Skeletal muscle tissue (tissue), 4 donors: ENCODE results near the gene MAS1L. TPM values are rescaled to one million over a fixed set of nuclear protein-coding genes. Genes with fewer than 3 reads are reported as not detected.

ENCODE experiments used
- H3K27ac ChIP-seq: one replicate; pipeline ENCODE4 v1.7.0; 2013; ENCODE audit warnings: mild to moderate bottlenecking, low read depth, low read length, inconsistent platforms
- H3K27me3 ChIP-seq, 3 donors: one replicate each; pipeline ENCODE4 v1.7.0; 2013; ENCODE audit warnings: low read length in 3 of 3; ENCODE audit not compliant: control insufficient read depth in 3 of 3, insufficient read depth in 3 of 3
- H3K36me3 ChIP-seq, 3 donors: one replicate each; pipeline ENCODE4 v1.7.0; 2013; ENCODE audit warnings: low read length in 3 of 3; ENCODE audit not compliant: control insufficient read depth in 3 of 3, insufficient read depth in 3 of 3
- H3K4me1 ChIP-seq, 3 donors: one replicate each; pipeline ENCODE4 v1.7.0; 2013; ENCODE audit warnings: low read length in 3 of 3, mild to moderate bottlenecking in 3 of 3; ENCODE audit not compliant: control insufficient read depth in 3 of 3, insufficient read depth in 3 of 3
- H3K4me3 ChIP-seq, 3 donors: one replicate each; pipeline ENCODE4 v1.7.0; 2013; ENCODE audit warnings: low read length in 3 of 3
- H3K9ac ChIP-seq, 3 donors: one replicate each; pipeline ENCODE4 v1.7.0; 2013; ENCODE audit warnings: low read length in 3 of 3, mild to moderate bottlenecking in 3 of 3, moderate library complexity in 2 of 3, low read depth in 1 of 3
- H3K9me3 ChIP-seq, 3 donors: one replicate each; pipeline ENCODE4 v1.7.0; 2013; ENCODE audit warnings: low read length in 3 of 3; ENCODE audit not compliant: control insufficient read depth in 3 of 3
- total RNA-seq: library from RNA; depleted of rRNA; stranded (reverse); fragments of >200 nt; gene quantifications from one replicate; pipeline ENCODE4 v1.2.3, GENCODE V29; 2014
- donor health status: Osteomylitis.

MAS1L gene, protein sequence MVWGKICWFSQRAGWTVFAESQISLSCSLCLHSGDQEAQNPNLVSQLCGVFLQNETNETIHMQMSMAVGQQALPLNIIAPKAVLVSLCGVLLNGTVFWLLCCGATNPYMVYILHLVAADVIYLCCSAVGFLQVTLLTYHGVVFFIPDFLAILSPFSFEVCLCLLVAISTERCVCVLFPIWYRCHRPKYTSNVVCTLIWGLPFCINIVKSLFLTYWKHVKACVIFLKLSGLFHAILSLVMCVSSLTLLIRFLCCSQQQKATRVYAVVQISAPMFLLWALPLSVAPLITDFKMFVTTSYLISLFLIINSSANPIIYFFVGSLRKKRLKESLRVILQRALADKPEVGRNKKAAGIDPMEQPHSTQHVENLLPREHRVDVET
- total RNA-seq, result not detected

DNA sequence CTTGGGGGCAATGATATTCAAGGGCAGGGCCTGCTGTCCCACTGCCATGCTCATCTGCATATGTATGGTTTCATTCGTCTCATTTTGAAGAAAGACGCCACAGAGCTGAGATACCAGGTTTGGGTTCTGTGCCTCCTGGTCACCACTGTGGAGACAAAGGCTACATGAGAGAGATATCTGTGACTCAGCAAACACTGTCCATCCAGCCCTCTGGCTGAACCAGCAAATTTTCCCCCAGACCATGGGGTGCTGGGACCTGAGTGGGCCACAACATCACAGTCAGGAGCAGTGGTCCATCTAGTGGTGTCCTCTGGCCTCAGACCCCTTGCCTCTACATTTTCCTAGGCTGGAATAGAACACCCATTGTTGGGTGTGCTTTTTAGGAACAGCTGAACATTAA is at the start of gene MAS1L:
TSS of gene MAS1L (minus strand) at position 297 of the 400 bp plus-strand sequence. CDS start at position 243, 54 bp downstream.
- H3K4me3 ChIP-seq, result no peak within 1 kb of the TSS
- H3K9me3 ChIP-seq, result peaks cover 0 to 2% (median 0%) of the 10 kb centered on the region in 3 donors
- no peaks in the 10 kb centered on the region for H3K27me3 ChIP-seq
- no peak within 1 kb of the TSS for H3K27ac ChIP-seq
- no peak within 1 kb of the TSS for H3K9ac ChIP-seq
- no peaks in the 10 kb centered on the region for H3K4me1 ChIP-seq
- no peaks in the 10 kb centered on the region for H3K36me3 ChIP-seq

DNA sequence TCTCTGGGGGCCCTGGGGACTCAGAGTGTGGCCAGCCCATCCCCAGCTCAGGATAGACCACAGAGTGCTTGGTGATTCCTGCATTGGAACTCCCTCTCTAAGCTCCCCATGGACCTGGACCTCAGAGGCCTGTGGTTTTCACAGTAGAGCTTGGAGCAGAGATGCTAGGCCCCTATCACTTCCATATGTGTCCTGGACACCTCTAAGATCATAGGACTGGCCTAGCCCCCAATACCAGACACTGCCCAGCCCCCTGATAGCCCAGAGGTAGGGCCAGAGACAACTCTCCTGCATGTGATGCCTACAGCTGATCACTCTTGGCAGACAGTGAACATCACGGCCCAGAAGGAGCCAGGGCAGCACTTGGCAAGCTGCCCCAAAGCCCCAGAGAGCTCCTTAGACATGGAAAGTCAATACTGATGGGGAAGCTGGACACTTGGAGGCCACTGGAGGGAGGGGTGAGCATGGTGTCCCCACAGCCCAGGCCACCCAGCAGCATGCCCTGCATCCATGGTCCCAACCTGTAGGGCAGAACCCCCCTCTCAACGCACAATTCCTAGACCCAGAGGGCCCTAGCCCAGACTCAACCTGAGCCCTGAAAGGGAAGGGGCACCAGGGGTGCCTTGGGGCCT is 44.7 kb upstream of the MAS1L start:
- H3K36me3 ChIP-seq, result no peaks in the 10 kb centered on the region
- H3K4me1 ChIP-seq, result no peaks in the 10 kb centered on the region
- no peak overlapping the region for H3K4me3 ChIP-seq
- H3K27ac ChIP-seq, result no peak overlapping the region
- no peaks in the 10 kb centered on the region for H3K9me3 ChIP-seq
- no peaks in the 10 kb centered on the region for H3K27me3 ChIP-seq
- H3K9ac ChIP-seq, result no peak overlapping the region

DNA sequence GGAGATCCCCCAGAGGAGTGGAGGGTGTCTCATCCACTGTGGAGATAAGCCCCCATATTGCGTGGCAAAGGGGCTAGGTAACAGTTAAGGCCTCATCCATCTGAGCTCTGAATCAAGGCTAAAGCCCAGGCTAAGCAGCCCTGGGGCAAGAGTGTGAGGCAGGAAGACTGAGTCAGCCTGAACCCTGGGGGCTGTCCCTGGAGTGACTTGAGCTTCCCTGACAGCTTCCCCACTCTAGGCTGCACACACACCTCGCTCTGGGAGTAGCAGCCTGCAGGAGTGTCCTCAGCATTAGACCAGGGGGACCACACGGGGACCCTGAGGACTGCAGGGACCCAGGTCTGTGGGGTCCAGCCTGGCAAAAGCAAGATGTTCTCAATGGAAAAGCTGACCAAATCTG is 43.9 kb upstream of the MAS1L start:
- Histone ChIP-seq H3K4me3 (no peak overlapping the region), H3K4me1 (no peaks in the 10 kb centered on the region), H3K9ac (no peak overlapping the region), H3K27me3 (no peaks in the 10 kb centered on the region), H3K27ac (no peak overlapping the region), H3K9me3 (no peaks in the 10 kb centered on the region), H3K36me3 (no peaks in the 10 kb centered on the region)

DNA sequence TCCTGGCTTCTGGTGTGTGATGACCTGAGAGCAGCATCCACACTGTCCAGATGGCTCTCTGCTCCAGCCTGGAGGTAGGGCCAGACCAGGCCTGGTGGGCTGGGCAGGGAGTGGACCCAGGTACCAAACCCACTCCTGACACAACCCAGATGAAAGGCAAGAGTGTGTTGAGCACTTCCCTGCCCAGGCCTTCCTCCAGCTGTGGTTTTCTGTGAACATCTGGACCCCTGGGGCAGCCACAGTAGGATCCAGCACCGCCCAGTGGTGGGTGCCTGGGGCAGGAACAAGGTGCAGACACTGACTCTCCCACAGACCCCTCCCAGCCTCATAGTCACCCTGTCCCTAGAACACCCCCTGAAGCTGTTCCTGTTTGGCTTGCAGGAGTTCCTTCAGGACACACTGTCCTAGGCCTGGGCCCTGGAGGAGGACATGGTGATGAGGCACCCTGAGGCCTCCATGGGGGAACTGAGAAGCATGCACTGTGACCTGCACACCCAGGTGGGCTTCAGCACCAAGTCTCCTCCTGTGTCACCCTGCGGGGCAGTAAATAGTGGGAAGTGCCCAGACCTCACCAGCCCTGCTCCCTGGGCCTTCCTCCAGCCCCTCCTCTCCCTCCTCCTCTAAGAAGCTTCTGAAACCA is 43.0 kb upstream of the MAS1L start:
- H3K9ac ChIP-seq, result no peak overlapping the region
- no peaks in the 10 kb centered on the region for H3K27me3 ChIP-seq

DNA sequence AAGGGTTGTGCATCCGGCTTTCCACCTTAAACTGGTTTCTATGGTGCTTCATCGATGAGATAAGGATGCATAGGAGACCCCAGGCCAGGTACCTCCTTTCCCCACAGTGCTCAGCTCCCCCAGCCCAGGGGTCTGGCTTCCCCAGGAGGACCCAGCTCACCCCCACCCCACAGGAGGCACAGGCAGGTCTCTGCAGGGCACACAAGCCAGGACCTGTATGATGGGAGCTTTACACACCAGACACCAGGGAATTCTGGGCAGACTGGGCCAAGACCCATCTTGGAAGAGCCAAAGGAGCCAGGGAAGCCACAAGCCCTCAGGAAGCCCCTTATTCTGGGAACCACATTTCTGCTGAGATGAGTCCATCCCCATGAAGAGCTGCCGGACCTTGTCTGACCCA is 42.2 kb upstream of the MAS1L start:
- Histone ChIP-seq H3K4me1 (no peaks in the 10 kb centered on the region), H3K9me3 (no peaks in the 10 kb centered on the region), H3K9ac (no peak overlapping the region), H3K4me3 (no peak overlapping the region), H3K27me3 (no peaks in the 10 kb centered on the region), H3K27ac (no peak overlapping the region), H3K36me3 (no peaks in the 10 kb centered on the region)

More for the DNA sequence above, 43.0 kb upstream of the MAS1L start:
- no peaks in the 10 kb centered on the region for H3K9me3 ChIP-seq
- no peak overlapping the region for H3K27ac ChIP-seq
- H3K4me1 ChIP-seq, result no peaks in the 10 kb centered on the region
- no peaks in the 10 kb centered on the region for H3K36me3 ChIP-seq
- H3K4me3 ChIP-seq, result no peak overlapping the region

DNA sequence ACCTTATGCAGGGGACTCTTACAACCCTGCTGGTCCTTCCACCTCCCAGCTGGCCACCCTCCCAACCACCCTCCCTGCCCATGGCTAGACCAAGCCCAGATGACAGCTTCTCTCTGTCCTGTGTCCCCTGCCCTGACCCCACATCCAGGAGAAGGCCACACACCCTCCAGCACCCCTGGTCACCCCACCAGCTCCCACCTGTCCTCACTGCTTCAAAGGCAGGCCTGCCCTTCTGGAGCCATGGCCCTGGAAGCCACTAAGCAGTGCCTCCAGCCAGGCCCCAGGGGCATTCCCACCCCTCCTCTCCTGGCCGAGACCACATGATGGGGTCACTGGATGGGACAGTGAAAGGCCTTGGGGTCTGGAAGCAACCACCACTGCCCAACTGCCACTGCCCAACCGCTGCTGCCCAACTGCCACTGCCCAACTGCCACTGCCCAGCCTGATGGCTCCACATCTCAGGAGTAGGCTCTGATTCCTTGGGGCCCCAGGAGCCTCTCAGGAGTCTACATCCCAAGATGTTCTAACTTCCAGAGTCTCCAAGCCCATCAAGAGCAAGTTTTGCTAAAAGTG is 41.3 kb upstream of the MAS1L start:
- no peaks in the 10 kb centered on the region for H3K4me1 ChIP-seq
- no peaks in the 10 kb centered on the region for H3K36me3 ChIP-seq
- no peak overlapping the region for H3K27ac ChIP-seq
- no peak overlapping the region for H3K9ac ChIP-seq
- H3K4me3 ChIP-seq, result no peak overlapping the region
- no peaks in the 10 kb centered on the region for H3K27me3 ChIP-seq
- H3K9me3 ChIP-seq, result no peaks in the 10 kb centered on the region

DNA sequence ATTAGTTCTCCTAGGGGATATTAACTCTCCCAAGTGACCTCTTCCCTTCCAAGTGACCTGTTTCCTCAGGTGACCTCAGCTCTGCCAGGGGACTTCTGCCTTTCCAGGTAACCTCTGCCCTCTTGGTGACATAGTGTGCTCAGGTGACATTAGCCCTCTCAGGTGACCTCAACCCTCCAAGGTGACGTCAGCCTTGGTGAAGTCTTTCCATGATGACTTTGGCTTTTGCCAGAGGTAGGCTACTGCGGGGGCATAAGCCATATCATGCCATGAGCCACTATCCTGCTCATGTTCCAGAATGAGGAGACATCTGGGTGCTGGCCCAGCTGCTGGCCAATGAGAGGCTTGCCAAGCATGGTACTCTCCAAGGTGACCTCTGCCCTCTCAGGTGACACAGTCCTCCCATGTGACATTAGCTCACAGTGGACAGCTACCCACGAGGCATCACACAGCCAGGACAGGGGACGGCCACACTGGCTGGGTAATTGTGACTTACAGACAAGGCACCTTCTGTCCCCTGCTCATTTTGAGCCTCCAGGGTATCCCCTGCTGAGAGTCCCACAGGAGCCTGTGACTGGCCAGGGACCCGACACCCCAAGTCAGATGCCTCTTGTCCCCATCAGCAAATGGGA is 40.7 kb upstream of the MAS1L start:
- Histone ChIP-seq H3K9ac (no peak overlapping the region), H3K4me1 (no peaks in the 10 kb centered on the region), H3K9me3 (no peaks in the 10 kb centered on the region), H3K27ac (no peak overlapping the region), H3K36me3 (no peaks in the 10 kb centered on the region), H3K4me3 (no peak overlapping the region), H3K27me3 (no peaks in the 10 kb centered on the region)

DNA sequence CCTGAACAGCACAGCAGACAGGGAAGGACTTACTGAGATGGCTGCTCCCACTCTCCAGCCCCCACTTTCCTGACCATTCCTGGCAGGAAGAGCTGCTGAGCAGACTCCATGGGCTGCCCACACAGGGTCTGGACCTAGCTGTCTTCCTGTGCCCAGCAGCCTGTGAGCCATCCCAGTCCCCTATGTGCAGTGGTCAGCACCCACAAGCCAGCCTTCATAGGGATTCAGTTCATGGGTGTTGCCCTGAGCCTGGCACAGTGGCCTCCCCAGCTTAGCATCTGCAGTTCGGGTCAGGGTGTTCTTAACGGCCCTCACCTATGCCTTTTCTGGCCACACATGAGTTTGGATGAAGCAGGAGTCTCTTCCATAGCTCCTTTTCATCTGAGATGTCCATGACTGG is 39.8 kb upstream of the MAS1L start:
- Histone ChIP-seq H3K9me3 (no peaks in the 10 kb centered on the region), H3K4me1 (no peaks in the 10 kb centered on the region), H3K9ac (no peak overlapping the region), H3K36me3 (no peaks in the 10 kb centered on the region), H3K27ac (no peak overlapping the region), H3K4me3 (no peak overlapping the region), H3K27me3 (no peaks in the 10 kb centered on the region)

DNA sequence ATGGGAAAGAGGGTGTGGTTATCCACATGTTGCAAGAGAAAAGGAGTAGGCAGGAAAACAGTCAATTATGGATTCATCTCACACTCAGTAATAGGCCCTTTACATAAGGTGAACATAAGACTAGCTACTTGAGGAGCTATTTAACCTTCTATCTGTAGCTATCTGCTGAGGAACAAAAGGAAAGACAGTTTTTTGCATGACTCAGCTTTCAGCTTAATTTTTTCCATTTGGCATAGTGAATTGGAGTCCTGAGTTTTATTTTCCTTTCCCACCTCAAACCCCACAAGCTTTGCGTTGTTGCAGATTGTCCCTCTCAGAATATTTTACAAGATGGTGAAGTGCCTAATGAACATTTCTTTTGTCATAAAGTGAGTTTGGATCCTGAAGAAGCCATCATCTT is 39.4 kb upstream of the MAS1L start:
- no peak overlapping the region for H3K9ac ChIP-seq
- H3K9me3 ChIP-seq, result no peaks in the 10 kb centered on the region
- H3K27me3 ChIP-seq, result no peaks in the 10 kb centered on the region
- no peaks in the 10 kb centered on the region for H3K4me1 ChIP-seq
- H3K27ac ChIP-seq, result no peak overlapping the region
- H3K36me3 ChIP-seq, result no peaks in the 10 kb centered on the region
- H3K4me3 ChIP-seq, result no peak overlapping the region
